Activated CD4-positive, alpha-beta T cell treated with anti-CD3 and anti-CD28 coated beads, Interleukin-2, Interleukin-4, amounts not matched to agents 100 ng/mL and 50 ng/mL, durations not matched to agents 16 hours and 8 hours (primary cell): ENCODE measurements around the gene INTS15.
"Not testable (repeated sequence)": the region's sequence is repeated elsewhere in the genome, so short reads cannot be mapped to it uniquely, and the experiment has no call there.

ENCODE experiments used
- DNase-seq: peaks from one replicate; pipeline ENCODE4 v3.0.0-alpha.2; 2020; ENCODE audit warnings: low spot score

INTS15 gene

DNA sequence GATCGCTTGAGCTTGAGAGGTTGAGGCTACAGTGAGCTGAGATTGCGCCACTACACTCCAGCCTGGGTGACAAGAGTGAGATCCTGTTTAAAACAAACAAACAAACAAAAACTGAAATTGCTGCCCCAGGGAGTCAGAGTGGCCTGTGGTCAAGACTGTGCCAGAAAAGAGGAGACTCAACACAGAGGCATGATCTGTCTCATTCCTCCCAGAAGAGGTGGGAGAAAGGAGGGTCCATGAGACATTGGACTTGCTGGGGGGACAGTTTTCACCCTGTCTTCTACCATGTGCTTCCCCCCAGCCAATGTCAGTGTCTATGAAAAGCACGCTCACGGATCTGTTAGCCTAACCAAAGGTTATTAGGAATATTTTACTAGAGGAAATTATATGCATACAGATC is 28.8 kb downstream of the INTS15 start:
- DNase-seq = no peak

DNA sequence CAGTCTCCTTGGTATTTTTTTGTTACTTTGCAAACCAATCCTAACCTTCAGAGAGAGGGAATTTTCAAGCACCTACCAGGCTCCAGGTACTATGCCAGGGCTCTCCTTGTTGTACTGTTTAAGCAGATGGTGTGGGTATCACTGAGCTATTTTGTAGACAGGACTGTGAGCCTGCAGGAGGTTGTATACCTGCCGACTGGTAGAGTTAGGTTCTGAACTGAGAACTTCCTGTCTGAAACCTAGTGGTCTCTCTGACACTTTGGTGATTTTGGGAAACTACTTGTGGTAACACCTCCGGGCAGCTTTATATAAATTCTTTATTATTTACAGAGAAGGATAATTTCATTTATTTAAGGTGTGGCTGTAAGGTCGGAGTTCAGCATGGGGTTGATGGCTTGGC is 30.1 kb downstream of the INTS15 start:
- DNase-seq = no peak

DNA sequence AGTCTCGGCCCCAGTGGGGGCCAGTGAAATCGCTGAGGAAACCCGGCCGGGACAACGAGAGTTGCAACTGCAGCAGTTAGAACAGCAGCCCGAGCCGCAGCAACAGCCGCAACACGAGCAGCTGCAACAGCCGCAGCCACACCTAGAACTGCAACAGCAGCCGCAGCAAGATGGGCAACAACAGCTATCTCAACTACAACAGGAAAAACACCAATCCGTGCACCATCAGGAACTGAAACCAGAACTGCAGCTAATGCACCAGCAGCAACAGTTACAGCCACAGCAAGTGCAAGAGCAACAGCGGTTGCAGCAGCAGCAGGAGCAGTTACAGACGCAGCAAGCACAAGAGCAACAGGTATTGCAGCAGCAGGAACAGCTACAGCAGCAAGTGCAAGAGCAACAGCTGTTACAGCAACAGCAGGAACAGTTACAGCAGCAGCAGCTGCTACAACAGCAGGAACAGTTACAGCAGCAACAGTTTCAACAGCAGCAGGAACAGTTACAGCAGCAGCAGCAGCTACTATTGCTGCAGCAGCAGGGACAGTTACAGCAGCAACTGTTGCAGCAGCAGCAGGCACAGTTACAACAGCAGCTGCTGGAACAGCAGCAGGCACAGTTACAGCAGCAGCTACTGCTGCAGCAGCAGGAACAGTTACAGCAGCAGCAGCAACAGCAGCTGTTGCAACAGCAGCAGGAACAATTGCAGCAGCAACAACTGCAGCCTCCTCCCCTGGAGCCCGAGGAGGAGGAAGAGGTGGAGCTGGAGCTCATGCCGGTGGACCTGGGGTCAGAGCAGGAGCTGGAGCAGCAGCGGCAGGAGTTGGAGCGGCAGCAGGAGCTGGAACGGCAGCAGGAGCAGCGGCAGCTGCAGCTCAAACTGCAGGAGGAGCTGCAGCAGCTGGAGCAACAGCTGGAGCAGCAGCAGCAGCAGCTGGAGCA is 31.6 kb downstream of the INTS15 start:
- no peak for DNase-seq

DNA sequence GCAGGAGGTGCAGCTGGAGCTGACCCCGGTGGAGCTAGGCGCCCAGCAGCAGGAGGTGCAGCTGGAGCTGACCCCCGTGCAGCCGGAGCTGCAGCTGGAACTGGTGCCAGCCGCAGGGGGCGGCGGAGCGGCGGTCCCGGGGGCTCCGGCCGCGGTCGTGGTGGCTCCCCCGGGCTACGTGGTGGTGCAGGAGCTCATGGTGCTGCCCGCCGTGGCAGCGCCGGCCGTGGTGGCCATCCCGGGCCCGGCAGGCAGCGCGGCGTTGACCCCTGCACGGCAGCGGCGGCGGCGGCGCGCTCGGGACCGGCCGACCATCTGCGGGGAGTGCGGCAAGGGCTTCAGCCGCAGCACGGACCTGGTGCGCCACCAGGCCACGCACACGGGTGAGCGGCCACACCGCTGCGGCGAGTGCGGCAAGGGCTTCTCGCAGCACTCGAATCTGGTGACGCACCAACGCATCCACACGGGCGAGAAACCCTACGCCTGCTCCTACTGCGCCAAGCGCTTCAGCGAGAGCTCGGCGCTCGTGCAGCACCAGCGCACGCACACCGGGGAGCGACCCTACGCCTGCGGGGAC is 32.4 kb downstream of the INTS15 start:
- no peak for DNase-seq

DNA sequence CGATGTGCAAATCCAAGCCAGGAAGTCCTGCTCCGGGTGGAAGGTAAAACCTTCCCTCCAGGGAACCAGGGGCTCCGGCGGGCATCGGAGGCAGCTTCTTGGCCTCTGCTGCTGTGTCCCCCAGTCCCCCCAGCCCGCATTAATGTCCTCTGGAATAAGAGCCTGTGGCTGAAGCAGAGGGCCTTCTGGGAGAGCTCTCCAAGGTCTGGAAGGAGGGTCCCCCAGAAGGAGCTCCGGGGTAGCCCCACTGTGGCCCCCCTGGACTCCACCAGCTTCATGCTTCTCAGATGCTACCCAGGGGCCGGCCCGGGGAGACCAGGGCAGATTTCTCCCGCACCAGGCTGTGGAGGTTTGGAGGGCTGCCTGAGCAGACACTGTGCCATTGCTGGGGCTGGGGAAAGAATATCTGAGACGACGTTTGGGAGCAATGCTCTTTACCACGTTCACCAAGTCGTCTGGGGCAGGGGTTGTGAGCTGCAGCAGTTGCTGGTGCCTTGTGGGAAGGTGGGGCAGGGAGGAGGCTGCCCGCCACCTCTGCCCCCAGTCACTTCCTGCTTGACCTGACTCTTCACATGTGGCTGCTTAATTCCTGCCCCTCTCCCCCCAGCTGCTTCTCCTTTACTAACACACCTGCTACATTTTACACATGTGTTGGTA is 33.9 kb downstream of the INTS15 start:
- no peak for DNase-seq

DNA sequence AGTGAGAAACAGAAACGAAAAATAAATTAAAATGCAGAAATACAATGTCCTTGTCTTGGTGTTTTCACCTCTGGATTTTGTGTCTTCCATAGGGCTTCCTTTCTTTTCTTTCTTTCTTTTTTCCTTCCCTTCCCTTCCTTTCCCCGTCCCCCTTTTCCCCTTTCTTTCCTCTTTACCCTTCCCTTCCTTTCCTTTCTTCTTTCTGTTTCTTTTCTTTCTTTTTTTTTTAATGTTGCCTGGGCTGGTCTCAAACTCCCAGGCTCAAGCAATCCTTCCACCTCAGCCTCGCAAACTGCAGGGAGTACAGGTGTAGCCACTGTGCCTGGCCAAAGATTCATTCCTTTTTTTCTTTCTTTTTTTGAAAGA is 34.4 kb downstream of the INTS15 start:
- DNase-seq = no peak

DNA sequence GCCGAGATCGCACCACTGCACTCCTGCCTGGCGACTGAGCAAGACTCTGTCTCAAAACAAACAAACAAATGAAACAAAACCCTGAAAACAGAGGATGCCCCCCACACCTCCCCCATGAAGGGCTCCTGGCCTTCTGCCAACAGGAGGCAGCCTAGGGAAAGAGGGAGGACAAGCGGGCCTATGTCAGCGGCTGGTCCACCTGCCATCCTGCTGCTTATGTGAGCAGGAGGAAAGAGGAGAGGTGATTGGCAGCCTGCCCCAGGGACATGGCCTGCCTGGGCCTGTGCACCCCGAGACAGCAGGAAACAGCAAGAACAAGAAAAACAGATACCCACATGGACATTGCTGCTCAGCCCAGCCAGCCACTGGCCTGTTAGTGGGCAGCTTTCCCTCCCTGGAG is 38.2 kb downstream of the INTS15 start:
- DNase-seq = no peak

DNA sequence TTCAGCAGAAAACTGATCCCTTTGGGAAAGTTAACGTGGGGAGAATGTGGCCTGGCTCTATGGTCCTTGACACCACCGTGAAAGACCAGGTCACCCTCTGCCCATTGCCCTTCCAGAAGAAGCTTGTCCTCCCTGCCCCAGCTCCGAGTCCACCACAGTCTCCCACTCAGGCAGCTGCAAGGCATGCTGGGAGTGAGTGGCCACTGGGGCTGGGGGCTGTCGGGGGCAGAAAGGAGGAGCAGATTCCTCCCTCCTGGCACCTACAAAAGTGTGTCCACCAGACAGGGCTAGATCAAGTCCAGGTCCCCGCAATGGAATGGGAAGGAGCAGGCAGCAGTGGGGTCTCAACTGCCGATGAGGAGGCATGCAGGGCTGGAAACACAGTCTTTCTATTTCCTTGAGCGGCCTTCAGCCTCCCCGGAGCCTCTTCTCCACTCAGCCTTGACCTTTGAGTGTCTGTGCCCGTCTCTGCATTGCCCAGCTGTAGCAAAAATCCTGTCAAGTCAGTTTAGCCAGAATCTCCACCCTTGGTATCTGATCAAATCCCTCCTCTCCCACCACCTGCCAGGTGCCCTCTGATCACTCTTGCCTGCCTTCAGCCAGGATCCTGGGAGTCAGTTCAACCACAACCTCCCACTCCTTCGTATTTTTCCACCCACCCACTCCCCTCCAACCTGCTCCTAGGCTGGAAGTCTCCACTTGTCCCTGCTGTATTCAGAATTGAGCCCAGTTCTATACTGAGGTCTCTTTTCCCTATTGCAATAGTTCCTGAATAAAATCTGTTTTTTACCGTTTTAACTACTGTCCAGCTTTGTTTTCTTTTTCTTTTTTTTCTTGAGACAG is 40.4 kb downstream of the INTS15 start:
- no peak for DNase-seq

DNA sequence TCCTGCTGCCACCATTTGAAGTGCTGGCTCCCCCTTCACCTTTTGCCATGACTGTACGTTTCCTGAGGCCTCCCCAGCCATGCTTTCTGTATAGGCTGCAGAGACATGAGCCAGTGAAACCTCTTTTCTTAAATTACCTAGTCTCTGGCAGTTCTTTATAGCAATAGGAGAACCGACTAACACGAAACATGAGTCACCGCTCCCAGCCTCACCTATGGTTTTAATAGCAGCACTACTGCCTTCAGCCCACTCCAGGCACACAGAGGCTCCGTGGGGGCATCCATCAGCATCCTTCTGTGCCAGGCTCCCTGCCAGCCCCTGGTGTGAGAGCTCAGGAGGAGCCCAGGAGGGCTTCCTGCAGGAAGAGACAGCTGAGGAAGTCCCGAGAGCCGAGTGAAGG is 41.8 kb downstream of the INTS15 start:
- no peak for DNase-seq

DNA sequence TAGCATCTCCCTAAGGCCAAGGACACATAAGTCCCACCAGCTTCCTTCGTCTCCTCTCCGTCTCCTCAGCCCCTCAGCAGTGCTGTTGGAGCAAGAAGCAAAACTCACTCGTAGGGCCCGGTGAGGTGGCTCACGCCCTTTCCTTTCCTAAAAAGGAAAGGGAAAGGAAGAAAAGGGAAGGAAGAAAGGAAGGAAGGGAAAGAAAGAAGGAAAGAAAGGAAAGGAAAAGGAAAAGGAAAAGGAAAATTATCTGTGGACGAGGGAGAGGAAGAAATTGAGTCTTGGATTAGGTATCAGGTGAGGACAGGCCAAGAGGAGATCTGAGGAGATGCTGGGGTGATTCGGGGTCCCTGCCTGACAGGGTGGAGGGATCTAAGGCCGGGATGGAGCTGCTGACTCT is 44.2 kb downstream of the INTS15 start:
- no peak for DNase-seq

DNA sequence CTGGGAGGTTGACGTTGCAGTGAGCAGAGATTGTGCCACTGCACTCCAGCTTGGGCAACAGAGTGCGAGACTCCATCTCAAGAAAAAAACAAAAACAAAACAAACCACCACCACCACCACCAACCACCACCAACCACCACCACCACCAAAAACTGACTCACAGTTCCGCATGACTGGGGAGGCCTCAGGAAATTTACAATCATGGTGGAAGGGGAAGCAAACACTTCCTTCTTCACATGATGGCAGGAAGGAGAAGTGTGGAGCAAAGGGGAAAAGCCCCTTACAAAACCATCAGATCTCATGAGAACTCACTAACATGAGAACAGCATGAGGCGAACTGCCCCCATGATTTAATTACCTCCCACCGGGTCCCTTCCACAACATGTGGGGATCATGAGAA is 45.1 kb downstream of the INTS15 start:
- DNase-seq = not testable (repeated sequence)

DNA sequence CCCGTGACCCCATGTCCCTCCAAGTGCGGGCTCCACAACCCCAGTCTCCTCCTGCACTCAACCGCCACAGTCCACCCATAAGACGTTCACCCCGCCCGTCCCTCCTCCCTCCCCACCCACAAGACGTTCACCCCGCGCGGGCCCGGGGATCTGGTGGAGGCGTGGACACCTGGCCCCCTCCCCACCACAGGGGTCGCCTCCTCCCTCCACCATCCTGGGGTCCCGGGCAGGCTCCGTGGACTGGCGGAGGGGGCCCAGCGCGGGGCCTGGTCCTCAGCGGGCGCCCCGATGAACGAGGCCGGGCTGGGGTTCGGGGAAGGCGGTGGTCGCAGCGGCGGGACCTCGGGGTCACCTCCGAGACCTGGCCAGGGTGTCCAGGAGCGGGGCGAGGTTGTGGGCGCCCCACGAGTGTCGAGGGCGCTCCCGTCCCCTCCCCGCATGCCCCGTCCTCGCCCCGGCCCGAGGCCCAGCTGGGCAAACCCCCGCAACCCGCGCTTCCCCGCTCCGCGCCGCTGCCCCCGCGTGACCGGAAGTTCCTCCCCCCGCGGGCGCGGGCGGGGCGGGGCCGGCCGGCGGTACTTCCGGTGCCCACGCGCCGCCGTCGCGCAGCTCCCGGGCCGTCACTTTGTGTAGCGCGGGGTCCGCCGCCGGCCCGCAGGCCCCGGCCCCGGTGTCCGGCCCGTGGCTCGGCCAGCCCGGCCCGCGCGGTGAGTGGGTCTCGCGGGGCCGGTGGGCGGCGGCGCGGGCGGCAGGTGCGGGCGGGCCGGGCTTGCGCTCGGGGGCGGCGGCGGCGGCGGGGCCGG is 47.1 kb downstream of the INTS15 start, which contains the start of gene ZNF316:
ZNF316 (plus strand) TSS at position 578 of the 803 bp plus-strand sequence. CDS start 5,092 bp downstream, outside the sequence.
- DNase-seq = peak; percentile 45

DNA sequence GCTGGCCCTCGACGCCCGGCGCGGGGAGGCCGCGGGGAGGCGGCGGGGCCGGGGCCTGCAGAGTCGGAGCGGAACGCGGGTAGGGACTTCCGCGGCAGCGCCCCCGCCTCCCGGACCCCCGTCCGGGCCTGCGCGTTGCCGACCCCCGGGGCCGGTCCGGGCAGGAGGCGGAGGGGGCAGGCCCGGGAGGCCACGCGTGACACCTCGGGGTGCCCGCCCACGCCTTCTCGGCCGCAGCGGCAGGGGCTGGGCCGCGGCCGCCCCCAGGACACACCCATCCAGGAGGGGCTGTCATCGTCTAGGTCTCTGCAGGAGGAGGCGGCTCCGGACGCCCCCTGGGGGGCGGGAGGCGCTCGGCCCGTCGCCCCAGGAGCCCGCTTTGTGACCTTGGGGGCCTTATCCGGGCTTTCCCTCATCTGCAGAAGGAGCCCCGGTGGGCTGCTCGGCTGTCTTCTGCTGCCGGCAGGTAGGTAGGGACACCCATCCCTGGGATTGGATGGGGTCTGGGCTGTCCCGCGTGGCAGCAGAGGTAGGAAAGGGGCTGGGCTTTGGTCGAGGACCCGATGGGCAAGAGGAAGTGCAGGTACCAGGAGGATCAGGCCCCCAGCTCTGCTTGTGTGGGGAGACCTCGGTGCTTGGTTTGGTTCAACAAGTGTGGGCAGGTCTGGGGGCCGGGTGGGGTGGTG is 47.9 kb downstream of the INTS15 start:
- DNase-seq = peak; percentile 40

DNA sequence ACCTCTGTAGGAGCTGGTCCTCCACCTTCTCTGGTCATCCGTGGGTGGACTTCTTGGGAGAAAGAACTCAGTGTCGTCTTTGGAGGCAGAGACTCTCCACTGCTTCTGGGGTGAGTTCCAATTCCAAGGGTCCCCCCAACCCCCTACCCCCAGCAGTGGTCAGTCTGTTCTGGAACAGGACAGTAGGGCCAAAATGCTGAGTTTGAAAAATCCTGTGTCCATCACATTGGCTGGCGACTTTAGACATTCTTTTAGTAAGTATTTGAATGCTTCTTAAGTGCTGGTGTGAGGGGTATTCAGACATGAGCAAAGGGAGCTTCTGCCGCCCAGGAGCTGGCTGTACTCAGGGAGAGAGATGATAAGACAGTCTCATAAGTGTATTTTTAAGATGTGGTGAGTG is 49.2 kb downstream of the INTS15 start:
- no peak for DNase-seq

DNA sequence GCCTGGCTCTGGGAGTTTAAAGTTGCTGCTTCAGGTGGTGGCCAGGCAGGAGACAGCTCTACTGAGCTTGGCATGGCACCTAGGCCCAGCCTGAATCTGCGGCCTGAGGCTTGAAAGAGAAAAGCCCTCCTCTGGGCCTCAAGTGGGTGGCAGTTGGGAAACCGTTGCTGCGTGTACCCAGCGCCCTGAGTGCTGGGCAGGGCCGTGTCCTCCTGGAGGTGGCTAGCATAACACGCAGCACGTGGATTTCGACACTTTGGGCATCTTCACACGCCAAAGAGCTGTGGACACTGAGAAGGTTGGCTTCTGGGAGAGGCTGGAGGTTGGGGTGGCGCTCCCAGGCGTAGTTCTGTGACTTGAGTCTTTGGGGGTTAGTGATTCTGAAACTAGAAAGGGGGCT is 49.8 kb downstream of the INTS15 start:
- DNase-seq = no peak

DNA sequence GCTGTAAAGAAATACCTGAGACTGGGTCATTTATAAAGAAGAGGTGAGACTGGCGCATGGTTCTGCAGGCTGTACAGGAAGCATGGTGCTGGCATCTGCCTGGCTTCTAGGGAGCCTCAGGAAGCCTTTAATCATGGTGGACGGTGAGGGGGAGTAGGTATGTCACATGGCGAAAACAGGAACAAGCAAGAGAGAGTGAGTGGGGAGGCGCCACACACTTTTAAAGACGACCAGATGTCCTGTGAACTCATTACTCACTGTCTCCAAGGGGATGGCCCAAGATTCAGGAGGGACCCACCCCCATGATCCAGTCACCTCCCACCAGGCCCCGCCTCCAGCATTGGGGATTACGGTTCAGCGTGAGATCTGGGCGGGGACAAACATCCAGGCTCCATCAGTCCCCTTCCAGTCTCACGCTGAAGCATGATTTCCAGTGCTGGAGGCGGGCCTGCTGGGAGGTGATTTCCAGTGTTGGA is 50.5 kb downstream of the INTS15 start:
- DNase-seq = no peak

DNA sequence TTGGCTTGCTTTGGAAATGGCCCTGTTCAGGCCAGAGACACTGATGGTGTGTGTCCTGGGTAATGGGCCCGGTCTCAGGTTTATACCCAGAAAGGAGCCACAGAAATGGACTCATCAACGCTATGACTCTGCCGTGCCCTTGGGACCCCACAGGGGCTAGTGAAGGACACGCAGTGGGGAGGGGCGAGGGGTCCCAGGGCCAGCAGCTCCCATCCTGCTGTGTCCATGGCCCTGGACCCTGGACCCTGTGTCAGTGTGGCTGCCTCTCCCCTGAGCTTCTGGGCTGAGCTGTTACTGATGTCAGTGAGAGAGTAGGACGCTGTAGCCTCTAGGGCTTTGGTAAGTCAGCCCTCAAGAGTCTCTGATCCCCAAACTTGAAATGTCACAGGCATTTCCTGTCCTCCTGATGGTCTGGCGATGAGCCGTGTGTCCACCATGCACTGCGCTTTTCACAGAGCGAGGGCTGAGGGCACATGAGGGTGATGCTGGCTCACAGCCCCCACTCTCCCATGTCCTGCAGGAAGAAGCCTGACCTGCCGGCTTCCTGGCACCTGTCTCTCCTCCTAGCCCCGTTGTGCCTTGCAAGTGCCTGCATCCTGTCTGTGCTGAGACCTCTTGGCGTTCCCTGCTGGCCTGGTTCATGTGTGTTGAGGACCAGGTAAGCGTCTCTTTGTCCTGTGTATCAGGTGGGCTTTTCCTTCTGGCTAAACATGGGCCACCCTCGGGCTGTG is 51.6 kb downstream of the INTS15 start:
- DNase-seq = no peak

DNA sequence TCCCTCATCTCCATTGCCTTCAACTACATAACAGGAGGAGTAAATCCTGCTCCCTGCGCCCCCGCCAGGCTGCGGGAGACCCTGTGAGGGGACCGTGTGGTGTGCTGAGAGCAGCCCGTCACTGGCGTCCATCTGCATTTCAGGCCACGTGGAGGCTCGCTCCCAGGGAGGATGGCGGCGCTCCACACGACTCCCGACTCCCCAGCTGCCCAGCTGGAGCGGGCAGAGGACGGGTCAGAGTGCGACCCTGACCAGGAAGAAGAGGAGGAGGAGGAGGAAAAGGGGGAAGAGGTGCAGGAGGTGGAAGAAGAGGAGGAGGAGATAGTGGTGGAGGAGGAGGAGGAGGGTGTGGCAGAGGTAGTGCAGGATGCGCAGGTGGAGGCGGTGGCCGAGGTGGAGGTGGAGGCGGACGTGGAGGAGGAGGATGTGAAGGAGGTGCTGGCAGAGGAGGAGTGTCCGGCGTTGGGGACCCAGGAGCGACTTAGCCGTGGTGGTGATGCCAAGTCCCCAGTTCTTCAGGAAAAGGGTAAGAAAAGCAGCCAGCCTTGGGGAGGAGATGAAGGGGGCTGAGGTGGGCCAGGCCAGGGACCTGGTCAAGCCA is 52.5 kb downstream of the INTS15 start:
- DNase-seq = no peak

DNA sequence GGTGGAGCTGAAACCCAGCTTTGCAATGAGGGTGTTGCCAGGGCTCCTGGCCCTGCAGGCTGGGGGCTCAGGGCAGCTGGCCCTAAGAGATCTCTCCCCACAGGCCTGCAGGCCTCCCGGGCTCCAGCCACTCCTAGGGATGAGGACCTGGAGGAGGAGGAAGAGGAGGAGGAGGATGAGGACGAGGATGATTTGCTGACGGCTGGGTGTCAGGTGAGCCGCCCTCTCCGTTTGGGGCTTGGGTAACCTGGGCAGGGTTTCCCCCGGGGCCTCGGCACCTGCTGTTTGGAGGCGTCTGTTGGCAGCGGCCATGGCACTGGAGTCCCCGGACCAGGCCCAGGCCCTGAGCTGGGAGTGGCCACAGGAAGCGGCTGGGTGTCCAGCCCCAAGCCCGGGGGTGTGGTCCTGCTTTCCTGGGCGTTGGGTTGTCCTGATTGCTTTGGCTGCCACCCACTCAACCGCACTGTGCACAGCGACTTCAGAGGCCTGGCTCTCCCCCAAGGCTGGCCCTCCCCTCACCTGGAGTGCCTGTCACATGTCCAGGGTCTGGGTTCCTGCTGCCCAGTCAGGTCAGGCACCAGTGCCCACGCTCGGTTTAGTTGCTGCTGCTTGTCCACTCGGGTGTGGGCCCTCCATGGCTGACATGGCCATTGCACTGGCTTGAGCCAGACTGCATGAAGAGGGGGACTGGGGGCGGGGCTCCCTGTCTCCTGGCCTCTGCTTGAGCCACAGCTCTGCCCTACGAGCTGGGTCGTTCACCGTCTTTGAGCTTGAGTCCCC is 53.2 kb downstream of the INTS15 start:
- DNase-seq = no peak
